Measurements from ENCODE around the gene RBM41.
"Not testable (repeated sequence)": the region's sequence is repeated elsewhere in the genome, so short reads cannot be mapped to it uniquely, and the experiment has no call there.

RBM41 gene

GRCh38 chrX:107118322-107119147 is at the start of gene RBM41:
RBM41 (minus strand) TSS chrX:107118822; CDS start chrX:107118773, 49 bp downstream.
- DNase-seq = peak; percentile 73

- no peak for DNase-seq
These were observed 49.6 kb upstream of the RBM41 start for GRCh38 chrX:107168257-107168656.

DNA sequence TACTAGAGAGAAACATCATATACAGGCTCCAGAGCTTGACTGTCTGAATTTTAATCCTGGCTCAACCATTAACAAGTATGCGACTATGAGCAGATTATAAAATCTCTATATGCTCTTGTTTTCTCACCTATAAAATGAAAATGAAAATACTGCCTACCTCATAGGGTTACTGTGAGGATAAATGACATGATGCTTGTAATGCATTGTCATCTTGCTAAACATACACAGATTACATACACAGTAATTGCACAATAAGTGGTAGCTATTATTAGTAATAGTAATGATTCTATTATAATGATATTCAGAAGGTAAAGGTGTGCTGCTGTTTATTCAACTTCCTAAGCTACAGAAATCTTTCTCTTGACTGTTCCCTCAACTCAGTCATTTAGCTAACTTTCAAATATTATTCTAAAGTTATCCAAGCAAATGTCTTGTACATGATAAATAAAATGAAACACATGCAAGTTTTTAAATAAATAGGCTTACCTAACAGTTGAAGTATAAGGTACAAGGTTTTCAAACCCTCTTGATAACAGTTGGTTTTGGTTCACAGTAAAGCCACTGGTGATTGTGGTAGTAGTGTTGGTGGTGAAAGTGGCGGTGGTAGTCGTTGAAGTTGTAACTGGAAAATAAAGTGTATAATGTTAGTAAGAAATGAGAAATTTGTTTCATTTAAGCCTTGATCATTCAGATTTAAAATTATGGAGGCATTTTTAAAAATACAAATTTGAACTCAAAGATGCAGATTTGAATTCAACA is 48.7 kb upstream of the RBM41 start:
- no peak for DNase-seq

DNA sequence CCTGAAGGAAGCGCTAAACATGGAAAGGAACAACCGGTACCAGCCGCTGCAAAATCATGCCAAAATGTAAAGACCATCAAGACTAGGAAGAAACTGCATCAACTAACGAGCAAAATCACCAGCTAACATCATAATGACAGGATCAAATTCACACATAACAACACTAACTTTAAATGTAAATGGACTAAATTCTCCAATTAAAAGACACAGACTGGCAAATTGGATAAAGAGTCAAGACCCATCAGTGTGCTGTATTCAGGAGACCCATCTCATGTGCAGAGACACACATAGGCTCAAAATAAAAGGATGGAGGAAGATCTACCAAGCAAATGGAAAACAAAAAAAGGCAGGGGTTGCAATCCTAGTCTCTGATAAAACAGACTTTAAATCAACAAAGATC is 39.0 kb upstream of the RBM41 start:
- not testable (repeated sequence) for DNase-seq

- not testable (repeated sequence) for DNase-seq
These were observed 37.2 kb upstream of the RBM41 start for GRCh38 chrX:107155621-107156430.

GRCh38 chrX:107154787-107155620 is 36.4 kb upstream of the RBM41 start:
- peak; percentile 23 for DNase-seq

DNA sequence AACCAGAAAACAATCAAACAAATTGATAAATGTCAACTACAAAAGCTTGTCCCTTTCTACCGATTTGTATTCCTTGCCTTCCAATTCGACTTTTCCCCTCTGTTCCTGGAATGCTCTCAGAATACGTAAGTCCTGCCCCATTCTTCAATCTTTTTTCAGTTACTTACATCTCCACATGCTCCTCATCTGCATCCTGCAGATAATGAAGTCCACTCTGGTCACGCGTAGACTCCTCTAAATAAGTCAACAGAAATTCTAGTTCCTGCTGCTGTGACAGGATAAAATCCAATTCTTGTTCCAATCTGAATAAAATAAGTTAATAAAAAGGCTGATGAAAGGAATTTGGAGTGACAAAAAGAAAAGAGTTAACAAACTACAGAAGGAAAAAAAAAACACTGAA is 34.4 kb upstream of the RBM41 start:
- no peak for DNase-seq

DNA sequence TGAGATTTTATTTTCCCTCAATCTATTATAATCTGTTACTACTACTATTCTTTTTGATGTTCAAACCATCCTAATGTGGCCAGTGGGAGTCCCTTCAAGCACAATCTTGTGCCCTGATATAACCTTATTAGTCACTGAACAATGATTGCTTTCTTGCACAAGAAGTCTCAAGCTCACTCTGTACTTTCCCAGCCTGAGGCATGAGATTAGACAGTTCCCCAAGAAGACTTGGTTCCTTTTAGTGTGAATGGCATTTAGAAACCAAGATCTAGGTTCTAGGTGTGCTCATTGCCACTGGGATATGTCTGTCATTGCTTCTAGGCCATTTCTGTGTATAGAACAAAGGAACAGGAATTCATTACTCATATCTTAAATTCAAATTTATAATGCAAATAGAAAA is 28.0 kb upstream of the RBM41 start:
- peak; percentile 72 for DNase-seq

DNA sequence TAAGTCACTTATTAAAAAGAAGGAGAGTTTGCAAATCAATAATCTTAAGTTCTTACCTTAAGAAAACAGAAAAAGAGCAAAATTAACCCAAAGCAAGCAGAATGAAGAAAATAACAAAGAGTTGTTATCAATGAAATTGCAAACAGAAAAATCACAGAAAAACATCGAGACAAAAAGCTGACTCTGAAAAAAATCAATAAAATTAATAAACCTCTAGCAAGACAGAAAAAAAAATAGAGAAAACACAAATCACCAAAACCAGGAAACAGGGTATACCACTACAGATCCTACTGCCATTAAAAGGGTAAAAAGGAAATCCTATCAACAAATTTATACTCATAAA is 17.3 kb upstream of the RBM41 start:
- DNase-seq = no peak

- DNase-seq = peak; percentile 43
These were observed 16.7 kb upstream of the RBM41 start for GRCh38 chrX:107135049-107135964.

GRCh38 chrX:107123750-107124149 is 5.1 kb upstream of the RBM41 start:
- no peak for DNase-seq

GRCh38 chrX:107119283-107119682 is 661 bp upstream of the RBM41 start:
- no peak for DNase-seq

- DNase-seq = peak; percentile 7
These were observed 665 bp downstream of the RBM41 start for GRCh38 chrX:107117993-107118321.

- no peak for DNase-seq
These were observed 11.2 kb downstream of the RBM41 start for GRCh38 chrX:107107459-107107858.

DNA sequence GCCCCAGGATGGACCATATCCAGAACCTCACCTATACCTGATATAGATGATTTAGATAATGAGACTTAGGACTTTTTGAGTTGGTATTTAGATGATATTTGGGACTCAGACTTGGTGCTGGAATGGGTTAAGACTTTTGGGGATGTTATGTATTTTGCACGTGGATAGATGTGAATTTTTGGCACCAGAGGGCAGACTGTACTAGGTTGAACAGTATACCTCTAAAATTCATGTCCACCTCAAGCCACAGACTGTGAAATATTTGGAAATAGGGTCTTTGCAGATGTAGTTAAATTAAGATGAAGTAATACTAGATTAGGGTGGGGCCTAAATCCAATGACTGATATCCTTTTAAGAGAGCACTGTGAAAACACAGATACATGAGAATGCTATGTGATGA is 15.6 kb downstream of the RBM41 start:
- no peak for DNase-seq

GRCh38 chrX:107076158-107076557 is 42.5 kb downstream of the RBM41 start:
- DNase-seq = no peak

DNA sequence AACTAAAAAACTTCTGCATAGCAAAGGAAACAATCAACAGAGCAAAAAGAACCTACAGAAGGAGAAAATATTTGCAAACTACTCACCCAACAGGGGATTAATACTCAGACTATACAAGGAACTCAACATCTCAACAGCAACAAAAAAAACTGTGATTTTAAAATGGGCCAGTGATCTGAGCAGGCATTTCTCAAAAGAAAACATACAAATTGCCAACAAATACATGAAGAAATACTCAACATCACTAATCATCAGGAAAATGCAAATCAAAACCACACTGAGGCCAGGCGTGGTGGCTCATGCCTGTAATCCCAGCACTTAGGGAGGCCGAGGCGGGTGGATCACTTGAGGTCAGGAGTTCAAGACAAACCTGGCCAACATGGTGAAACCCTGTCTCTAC is 60.9 kb downstream of the RBM41 start:
- DNase-seq = not testable (repeated sequence)

DNA sequence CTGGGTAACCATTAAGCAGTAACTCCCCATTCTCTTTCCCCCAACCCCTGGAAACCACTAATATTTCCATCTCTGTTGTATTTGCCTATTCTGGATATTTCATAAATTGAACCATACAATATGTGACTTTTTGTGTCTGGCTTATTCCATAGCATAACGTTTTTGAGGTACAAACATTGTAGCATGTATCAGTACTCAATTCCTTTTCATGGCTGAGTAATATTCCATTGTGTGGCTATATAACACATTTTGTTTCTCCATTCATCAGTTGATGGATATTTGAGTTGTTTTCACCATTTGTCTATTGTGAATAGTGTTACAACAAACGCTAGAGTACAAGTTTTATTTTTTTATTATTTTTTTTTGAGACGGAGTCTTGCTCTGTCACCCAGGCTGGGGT is 63.6 kb downstream of the RBM41 start:
- DNase-seq = no peak

DNA sequence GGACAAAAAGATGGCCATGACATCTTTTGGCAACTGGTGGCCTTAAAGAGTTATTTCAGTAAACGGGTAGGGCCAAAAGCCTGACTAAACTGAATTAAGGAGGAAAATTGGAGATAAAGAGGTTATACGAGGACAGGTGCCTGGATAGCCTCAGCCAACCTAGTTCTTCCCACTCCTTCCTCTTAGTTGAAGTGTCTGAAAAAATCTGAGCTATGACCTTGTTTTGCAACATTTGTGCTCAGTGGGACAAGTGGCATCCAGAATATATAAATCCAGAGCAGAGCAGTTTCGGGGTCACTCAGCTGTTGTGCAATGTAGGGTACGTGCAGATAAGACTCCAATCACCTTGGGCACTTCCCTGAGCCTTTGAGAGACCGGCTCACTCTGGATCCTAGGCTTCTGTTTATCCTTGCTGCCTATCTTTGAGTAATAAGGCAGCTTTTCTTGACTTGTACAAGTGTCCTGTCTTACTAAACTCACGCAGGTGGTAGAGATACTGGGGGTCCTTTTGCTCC is 68.4 kb downstream of the RBM41 start:
- no peak for DNase-seq

DNA sequence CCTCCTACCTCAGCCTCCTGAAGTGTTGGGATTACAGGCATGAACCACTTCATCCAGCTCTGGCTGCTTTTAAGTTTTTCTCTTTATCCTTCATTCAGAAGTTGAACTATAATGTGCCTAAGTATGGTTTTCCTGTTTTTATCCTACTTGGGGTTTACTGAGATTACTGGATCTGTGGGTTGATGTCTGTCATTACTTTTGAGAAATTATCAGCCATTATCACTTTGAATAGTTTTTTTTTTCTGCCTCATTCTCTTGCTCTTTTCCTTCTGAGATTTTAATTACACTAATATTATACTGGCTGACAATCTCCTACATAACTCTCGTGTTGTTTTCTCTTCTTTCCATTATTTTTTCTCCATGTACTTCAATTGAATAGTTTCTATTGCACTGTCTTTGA is 71.0 kb downstream of the RBM41 start:
- no peak for DNase-seq

GRCh38 chrX:107029752-107030151 is 88.9 kb downstream of the RBM41 start:
- DNase-seq = no peak
